ENCODE data around the gene GGT6.

Gene GGT6

GRCh38 chr17:4536742-4537411, 23.5 kb downstream of the GGT6 start:
- DNase-seq, result no peak

- no peak for DNase-seq
These were observed 24.1 kb downstream of the GGT6 start for GRCh38 chr17:4536259-4536741.

- DNase-seq, result no peak
These were observed 24.6 kb downstream of the GGT6 start for GRCh38 chr17:4535667-4536258.

DNA sequence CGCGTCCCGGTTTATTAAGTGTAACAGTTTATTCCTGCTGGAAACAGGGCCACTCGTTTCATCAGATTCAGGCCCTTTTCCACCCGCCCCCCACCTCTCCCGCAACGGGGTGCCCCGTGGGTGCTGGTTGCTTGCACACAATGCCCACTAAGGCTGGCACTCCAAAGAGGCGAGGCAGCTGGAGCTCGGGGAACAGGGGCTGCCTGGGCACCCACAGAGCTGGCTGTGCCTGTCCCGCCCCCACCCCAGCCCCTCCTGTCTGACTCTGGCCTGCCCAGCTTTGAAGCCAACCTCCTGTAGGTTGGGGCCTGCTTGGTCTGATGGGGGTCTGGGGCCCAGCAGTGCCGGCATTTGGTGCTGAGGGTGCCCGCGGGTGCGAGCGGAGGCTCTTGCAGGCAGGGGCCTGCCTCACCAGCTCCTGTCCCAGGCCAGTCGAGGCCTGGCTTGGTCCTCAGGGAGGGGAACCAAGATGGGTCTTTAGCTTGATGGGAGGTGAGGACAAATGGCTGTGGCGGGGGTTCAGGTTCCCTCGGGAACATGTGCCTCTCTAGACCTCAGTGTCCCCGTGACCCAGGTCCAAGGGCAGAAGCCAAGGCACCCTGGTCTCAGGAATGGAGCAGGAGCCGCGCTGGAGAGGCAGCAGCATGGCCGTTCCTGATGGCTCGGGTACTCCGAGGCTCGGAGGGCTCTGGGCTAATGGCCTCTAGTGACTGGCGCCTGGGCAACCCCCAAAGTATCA, 25.3 kb downstream of the GGT6 start:
- DNase-seq, result no peak

GRCh38 chr17:4534515-4534914, 25.9 kb downstream of the GGT6 start:
- no peak for DNase-seq

DNA sequence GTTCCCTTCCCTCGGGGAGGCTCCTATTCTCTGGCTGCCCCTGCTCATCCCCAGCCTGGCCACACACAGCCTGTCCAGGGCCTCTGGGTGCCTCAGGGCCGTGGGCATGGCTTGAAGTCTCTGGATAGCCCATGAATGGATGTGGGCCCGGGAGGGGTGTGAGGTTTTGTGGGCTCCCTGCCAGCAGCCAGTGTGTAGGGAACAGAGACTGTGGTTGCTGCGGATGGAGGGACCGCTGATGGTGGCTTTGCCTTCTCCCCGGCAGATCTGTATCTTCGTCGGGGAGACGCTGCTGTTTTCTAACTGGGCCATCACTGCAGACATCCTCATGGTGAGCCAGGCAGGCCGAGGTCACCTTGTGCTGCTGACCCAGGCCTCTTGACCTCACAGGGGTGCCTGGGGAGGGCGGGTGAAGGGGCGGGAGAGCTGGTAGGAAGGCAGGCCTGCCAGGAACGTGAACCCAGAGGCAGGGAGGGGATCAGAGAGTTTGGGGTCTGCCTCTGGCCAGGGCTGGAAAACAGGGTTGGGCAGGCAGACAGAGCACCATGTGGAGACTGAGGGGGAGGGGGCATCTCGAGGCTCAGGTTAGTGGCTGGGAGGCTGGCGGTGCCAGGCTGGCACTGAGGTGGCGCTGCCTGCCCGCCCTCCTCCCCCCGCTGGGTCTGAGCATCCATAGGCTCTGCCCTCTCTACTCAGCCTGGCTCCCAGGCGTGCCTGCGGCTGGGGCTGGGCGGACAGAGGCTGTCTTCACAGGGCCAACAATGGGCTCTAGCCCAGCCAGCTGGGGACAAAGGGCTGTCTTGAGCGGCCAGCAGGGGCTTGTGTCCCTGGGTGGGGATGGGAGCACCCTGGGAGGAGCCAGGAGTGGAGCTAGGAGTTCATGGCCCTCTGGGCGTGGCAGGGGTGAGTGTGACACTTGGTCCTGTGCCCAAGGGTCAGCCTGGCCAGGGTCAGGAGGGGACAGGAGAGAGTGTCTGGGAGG, 26.6 kb downstream of the GGT6 start:
- no peak for DNase-seq

DNA sequence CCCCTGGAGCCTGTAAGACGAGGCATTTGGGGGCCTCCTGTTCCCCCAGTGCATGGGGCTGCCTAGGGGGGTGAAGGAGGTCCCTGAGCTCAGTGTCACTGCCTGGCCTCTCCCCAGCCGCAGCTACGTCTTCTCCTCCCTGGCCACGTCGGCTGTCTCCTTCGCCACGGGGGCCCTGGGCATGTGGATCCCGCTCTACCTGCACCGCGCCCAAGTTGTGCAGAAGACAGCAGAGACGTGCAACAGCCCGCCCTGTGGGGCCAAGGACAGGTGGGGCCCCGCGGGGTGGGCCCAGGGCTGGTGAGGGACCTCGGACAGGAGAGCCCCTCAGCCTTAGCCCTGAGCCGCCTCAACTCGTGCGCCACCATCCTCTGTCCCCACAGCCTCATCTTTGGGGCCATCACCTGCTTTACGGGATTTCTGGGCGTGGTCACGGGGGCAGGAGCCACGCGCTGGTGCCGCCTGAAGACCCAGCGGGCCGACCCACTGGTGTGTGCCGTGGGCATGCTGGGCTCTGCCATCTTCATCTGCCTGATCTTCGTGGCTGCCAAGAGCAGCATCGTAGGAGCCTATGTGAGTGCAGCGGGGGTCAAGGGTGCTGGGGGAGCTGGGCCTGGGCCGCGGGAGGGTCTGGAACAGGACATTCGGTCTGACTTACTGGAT, 27.4 kb downstream of the GGT6 start:
- no peak for DNase-seq

DNA sequence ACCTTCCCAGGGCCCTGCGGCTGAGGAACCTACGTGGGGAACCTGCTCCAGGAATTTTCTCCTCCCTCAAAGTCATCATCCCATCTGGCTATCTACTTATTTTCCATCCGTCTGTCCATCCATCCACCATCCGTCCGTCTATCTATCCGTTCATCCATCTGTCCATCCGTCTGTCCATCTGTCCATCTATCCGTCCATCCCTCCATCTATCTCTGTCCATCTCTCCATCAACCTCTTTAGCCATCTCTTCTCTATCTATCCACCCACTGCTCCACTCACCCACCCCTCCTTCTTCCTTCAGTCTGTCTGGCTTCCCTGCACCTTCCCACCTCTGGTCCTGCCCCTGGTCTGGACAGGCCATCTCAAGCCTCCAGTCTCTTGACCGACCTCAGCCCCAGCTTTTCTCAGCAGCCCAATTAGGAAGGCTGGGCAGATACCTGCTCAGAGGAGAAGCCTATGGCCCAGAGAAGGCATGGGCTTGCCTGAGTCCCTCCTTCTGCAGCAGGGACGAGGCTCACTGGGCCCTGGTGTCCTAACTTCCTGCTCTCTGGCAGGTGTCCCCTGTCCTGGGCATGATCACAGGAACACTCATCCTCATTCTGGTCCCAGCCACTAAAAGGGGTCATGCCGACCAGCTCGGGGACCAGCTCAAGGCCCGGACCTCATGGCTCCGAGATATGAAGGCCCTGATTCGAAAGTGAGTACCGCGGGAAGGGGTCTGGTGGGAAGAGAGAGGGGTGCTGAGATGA, 28.2 kb downstream of the GGT6 start:
- no peak for DNase-seq

- DNase-seq, result no peak
These were observed 29.3 kb downstream of the GGT6 start for GRCh38 chr17:4530799-4531730.

DNA sequence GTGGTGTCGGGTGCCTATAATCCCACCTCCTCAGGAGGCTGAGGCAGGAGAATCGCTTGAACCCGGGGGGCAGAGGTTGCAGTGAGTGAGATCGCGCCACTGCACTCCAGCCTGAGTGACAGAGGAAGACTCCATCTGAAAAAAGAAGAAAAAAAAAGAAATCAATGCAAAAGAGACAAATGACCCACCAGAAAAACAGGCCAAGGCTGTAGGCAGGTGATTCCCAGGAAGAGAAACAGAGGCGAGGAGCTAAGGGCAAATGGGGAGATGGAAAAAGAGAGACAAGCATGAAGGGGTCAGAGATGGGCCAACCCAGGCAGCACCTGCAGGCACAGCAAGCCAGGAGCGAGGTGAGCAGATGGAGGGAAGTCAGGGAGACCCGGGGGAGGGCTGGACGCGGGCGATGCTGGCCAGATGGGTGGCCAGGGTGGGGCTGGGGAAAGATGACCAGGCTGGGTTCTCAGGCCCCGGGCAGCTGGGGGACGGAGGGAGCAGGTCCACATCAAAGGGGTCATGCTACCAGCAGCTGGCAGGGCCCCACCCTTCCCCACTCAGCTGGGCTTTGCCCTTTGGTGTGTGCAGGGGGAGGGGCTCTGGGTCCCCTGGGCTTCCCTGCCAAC, 30.7 kb downstream of the GGT6 start:
- no peak for DNase-seq

DNA sequence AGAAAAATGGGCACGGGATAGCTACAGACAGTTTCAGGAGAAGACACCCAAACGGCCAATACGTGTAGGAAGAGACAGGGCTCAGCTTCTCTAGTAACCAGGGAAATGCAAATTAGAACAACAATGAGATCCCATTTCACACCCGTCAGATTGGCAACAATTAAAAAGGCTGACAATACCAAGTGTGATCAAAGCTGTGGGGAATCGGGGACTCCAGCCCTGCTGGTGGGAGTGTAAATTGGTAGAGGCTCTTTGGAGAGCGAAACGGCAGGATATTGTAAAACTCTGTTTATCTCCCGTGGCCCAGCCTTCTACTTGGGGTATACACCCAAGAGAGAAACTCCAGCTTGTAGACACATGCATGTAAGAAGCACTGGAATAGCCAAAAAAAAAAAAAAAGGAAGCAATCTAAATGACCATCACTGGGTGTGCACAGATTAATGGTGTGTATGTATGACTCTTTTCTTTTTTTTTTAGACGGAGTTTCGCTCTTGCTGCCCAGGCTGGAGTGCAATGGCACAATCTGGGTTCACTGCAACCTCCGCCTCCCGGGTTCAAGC, 32.7 kb downstream of the GGT6 start:
- DNase-seq, result no peak

DNA sequence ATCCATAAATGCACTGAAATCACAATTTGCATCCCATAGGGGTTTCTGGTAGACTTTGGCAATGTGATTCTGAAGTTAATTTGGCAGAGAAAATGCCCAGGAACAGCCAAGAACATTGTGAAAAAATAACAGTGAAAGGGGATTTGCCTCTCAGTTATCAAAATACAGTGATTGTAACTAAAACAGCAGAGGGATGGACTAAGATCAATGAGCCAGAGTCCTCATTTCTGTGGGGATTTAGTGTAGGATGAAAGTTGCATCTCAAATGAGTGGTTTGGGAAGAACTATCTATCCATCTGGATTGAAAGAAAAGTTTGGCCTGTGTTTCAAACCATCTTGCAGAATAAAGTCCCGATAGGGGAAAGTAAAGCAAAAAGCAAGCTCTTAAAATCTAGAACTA, 33.2 kb downstream of the GGT6 start:
- no peak for DNase-seq

DNA sequence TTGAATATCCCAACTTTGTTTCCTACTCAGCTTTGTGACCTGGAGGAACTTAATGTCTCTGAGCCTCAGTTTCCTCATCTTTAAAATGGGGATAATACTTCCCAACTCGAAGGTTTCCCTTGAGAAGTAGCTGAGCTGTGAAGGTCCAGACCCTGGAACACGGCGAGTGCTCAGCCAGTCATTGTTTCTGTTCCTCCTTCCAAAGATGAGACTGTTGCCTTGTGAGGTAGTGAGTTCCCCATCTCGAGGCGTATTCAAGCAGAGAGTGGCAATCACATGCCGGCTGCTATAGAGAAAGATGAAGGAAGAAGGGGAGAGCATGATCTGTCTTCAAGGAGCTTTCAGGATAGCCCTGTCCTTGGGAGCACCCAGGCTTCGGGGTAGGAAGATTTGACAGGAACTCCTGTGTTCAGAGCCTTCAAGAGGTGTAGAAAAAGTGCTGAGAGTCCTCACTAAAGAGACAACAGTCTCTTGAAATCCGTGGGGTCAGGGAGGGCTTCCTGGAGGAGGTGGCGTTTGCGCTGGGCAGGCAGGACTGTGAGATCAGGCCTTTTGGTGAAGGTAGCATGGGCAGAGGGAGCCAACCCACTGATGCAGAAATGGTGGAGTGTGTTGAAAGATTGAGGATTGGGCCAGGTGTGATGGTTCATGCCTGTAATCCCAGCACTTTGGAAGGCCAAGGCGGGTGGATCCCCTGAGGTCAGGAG, 34.5 kb downstream of the GGT6 start:
- no peak for DNase-seq

DNA sequence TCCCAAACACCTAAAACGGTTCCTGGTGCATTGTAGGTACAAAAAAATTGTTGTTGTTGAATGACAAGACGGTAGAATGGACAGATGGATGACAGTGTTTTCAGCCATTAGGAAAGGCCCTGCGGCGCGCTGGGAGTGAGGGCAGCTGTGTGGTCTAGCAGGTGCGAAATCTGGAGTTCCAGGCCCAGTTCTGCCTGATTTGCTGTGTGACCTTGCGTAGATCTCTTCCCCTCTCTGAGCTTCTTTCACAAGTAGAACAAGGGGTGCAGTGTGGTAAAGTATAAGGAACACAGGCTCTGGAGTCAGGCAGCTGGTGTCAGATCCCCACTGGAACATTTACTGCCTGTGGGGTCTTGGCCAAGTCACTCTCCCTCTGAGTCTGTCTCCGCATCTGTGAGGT, 36.4 kb downstream of the GGT6 start:
- DNase-seq, result no peak

- DNase-seq, result no peak
These were observed 37.7 kb downstream of the GGT6 start for GRCh38 chr17:4522661-4523060.

DNA sequence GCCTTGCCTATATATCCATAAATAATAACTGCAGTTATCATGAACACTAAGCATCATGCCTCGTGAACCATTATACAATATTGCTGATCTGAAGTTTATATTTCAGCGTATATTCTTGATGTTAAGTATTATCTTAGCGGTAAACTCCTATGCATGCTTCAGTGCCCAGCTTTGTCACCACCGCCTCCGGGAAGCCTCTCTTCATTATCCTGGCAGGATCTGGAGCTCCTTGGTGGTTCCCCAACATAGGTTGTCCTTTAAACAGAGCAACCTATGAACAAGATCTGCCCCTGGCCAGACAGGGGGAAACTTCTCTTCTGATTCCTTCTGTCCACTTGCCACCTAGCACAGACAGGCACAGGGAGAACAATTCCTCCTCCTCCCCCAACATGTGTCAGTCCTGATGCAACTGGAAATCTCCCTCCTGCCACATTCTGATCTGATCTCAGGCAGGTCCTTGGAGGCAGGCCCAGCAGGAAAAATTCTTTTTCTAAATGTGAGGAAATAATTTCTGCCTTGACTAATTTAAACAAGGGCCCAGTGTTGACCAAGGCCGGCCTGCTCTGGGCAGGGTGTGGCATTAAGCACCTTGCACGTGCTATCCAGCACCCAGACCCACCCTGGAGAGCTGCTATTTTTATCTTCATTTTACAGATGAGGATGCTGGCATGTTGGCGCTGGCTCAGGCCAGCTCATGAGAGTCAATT, 39.3 kb downstream of the GGT6 start:
- no peak for DNase-seq

GRCh38 chr17:4520060-4520893, 40.1 kb downstream of the GGT6 start:
- no peak for DNase-seq

Data from right forelimb (tissue), 1 donor.